ENCODE results near the gene LETM1. TPM values are rescaled to one million over a fixed set of nuclear protein-coding genes. Genes with fewer than 3 reads are reported as not detected.

The LETM1 gene
- total and polyA plus RNA-seq, 4 experiments from 2014 or later = 6.5 to 42.8 (median 25.5) TPM

GRCh38 chr4:1813915-1814314, 42.0 kb downstream of the LETM1 start:
- Mint-ChIP-seq H3K36me3 (peaks cover 26 to 43% of the 10 kb centered on the region in 2 donors), H3K9me3 (no peaks in the 10 kb centered on the region), H3K27me3 (no peaks in the 10 kb centered on the region), H3K27ac (no peak overlapping the region), H3K4me3 (no peak overlapping the region), H3K4me1 (peaks cover 0 to 1% (median 0%) of the 10 kb centered on the region in 4 donors)
- intact Hi-C loops (cut with micrococcal nuclease) = no loop called here
- Histone ChIP-seq H3K9me3 (ENCODE audit: control insufficient read depth in 1 of 2, low read length in 2 of 2) (no peaks in the 10 kb centered on the region), H3K36me3 (ENCODE audit: insufficient read depth, low read length) (peaks cover 35% of the 10 kb centered on the region), H3K4me3 (ENCODE audit: low read length in 2 of 2) (no peak overlapping the region), H3K27ac (ENCODE audit: low read depth, low read length) (no peak overlapping the region), H3K4me1 (ENCODE audit: insufficient read depth, low read length) (no peaks in the 10 kb centered on the region), H3K27me3 (ENCODE audit: insufficient read depth, low read length) (no peaks in the 10 kb centered on the region)
- CTCF ChIA-PET (ENCODE audit: partially characterized antibody) = interaction anchor here (5.6 kb wide), 1 partner anchor 86 kb away, joined by 32 read pairs; no protein-coding TSS in a partner anchor
- no peak for DNase-seq
- POLR2A ChIA-PET (ENCODE audit: partially characterized antibody) = no interaction called here

- no peak overlapping the region for H3K27ac Mint-ChIP-seq
- Histone ChIP-seq H3K27me3 (ENCODE audit: insufficient read depth, low read length) (no peaks in the 10 kb centered on the region), H3K27ac (ENCODE audit: low read depth, low read length) (no peak overlapping the region), H3K36me3 (ENCODE audit: insufficient read depth, low read length) (peaks cover 35% of the 10 kb centered on the region), H3K4me1 (ENCODE audit: insufficient read depth, low read length) (no peaks in the 10 kb centered on the region), H3K9me3 (ENCODE audit: control insufficient read depth in 1 of 2, low read length in 2 of 2) (no peaks in the 10 kb centered on the region), H3K4me3 (ENCODE audit: low read length in 2 of 2) (no peak overlapping the region)
- no peak for DNase-seq
- no peaks in the 10 kb centered on the region for H3K9me3 Mint-ChIP-seq
- POLR2A ChIA-PET (ENCODE audit: partially characterized antibody) = no interaction called here
- H3K4me1 Mint-ChIP-seq = peaks cover 0 to 1% (median 0%) of the 10 kb centered on the region in 4 donors
- H3K4me3 Mint-ChIP-seq = no peak overlapping the region
- CTCF ChIA-PET (ENCODE audit: partially characterized antibody) = interaction anchor here (1.3 to 5.6 kb wide), 4 partner anchors 65 to 119 kb away, joined by 4 to 32 read pairs (median 17); no protein-coding TSS in a partner anchor
- intact Hi-C loops (cut with micrococcal nuclease) = no loop called here
- H3K36me3 Mint-ChIP-seq = peaks cover 26 to 37% of the 10 kb centered on the region in 2 donors
- H3K27me3 Mint-ChIP-seq = no peaks in the 10 kb centered on the region
Measured at GRCh38 chr4:1813231-1813630, 42.7 kb downstream of the LETM1 start.

GRCh38 chr4:1812720-1813119, 43.2 kb downstream of the LETM1 start:
- Histone ChIP-seq H3K4me3 (ENCODE audit: low read length in 2 of 2) (no peak overlapping the region), H3K9me3 (ENCODE audit: control insufficient read depth in 1 of 2, low read length in 2 of 2) (no peaks in the 10 kb centered on the region), H3K4me1 (ENCODE audit: insufficient read depth, low read length) (no peaks in the 10 kb centered on the region), H3K27me3 (ENCODE audit: insufficient read depth, low read length) (no peaks in the 10 kb centered on the region), H3K36me3 (ENCODE audit: insufficient read depth, low read length) (peaks cover 31% of the 10 kb centered on the region), H3K27ac (ENCODE audit: low read depth, low read length) (no peak overlapping the region)
- intact Hi-C loops (cut with micrococcal nuclease) = no loop called here
- H3K4me3 Mint-ChIP-seq = no peak overlapping the region
- CTCF ChIA-PET (ENCODE audit: partially characterized antibody) = interaction anchor here (0.7 to 5.6 kb wide), 6 partner anchors 34 to 119 kb away, joined by 3 to 32 read pairs (median 4); no protein-coding TSS in a partner anchor
- H3K27ac Mint-ChIP-seq = no peak overlapping the region
- POLR2A ChIA-PET (ENCODE audit: partially characterized antibody) = no interaction called here
- no peaks in the 10 kb centered on the region for H3K27me3 Mint-ChIP-seq
- H3K36me3 Mint-ChIP-seq = peaks cover 26 to 34% of the 10 kb centered on the region in 2 donors
- no peaks in the 10 kb centered on the region for H3K9me3 Mint-ChIP-seq
- peaks cover 0 to 1% (median 0%) of the 10 kb centered on the region in 4 donors for H3K4me1 Mint-ChIP-seq
- no peak for DNase-seq

GRCh38 chr4:1810765-1811164, 45.2 kb downstream of the LETM1 start:
- ChIA-PET POLR2A (ENCODE audit: partially characterized antibody) (no interaction called here), CTCF (ENCODE audit: partially characterized antibody) (interaction anchor here (1.4 to 5.0 kb wide), 5 partner anchors 16 to 117 kb away, joined by 3 to 32 read pairs (median 5); no protein-coding TSS in a partner anchor)
- intact Hi-C loops (cut with micrococcal nuclease) = loop anchor here (1.0 kb wide), 2 partner anchors 64 to 89 kb away; no protein-coding TSS in a partner anchor
- H3K27ac ChIP-seq (ENCODE audit: low read depth, low read length) = no peak overlapping the region
- no peaks in the 10 kb centered on the region for H3K27me3 ChIP-seq (ENCODE audit: insufficient read depth, low read length)
- H3K9me3 ChIP-seq (ENCODE audit: control insufficient read depth in 1 of 2, low read length in 2 of 2) = no peaks in the 10 kb centered on the region
- Mint-ChIP-seq H3K4me1 (peaks cover 0 to 1% (median 0%) of the 10 kb centered on the region in 4 donors), H3K27ac (no peak overlapping the region), H3K9me3 (no peaks in the 10 kb centered on the region), H3K27me3 (no peaks in the 10 kb centered on the region), H3K4me3 (no peak overlapping the region), H3K36me3 (peaks cover 17 to 20% of the 10 kb centered on the region in 2 donors)
- peaks cover 20% of the 10 kb centered on the region for H3K36me3 ChIP-seq (ENCODE audit: insufficient read depth, low read length)
- H3K4me1 ChIP-seq (ENCODE audit: insufficient read depth, low read length) = no peaks in the 10 kb centered on the region
- no peak for DNase-seq
- H3K4me3 ChIP-seq (ENCODE audit: low read length in 2 of 2) = no peak overlapping the region

GRCh38 chr4:1809754-1810502, 46.0 kb downstream of the LETM1 start:
- DNase-seq = peak; percentile 57 to 65 (median 60)
- ChIA-PET CTCF (ENCODE audit: partially characterized antibody) (interaction anchor here (1.4 to 5.0 kb wide), 5 partner anchors 16 to 116 kb away, joined by 3 to 32 read pairs (median 5); no protein-coding TSS in a partner anchor), POLR2A (ENCODE audit: partially characterized antibody) (no interaction called here)
- intact Hi-C loops (cut with micrococcal nuclease) = loop anchor here (1.0 kb wide), 2 partner anchors 64 to 89 kb away; no protein-coding TSS in a partner anchor
- Mint-ChIP-seq H3K9me3 (no peaks in the 10 kb centered on the region), H3K4me3 (no peak overlapping the region), H3K36me3 (peaks cover 14 to 17% of the 10 kb centered on the region in 2 donors), H3K4me1 (peaks cover 0 to 1% (median 0%) of the 10 kb centered on the region in 4 donors), H3K27me3 (no peaks in the 10 kb centered on the region), H3K27ac (no peak overlapping the region)
- Histone ChIP-seq H3K36me3 (ENCODE audit: insufficient read depth, low read length) (peaks cover 14% of the 10 kb centered on the region), H3K27me3 (ENCODE audit: insufficient read depth, low read length) (no peaks in the 10 kb centered on the region), H3K9me3 (ENCODE audit: control insufficient read depth in 1 of 2, low read length in 2 of 2) (no peaks in the 10 kb centered on the region), H3K4me3 (ENCODE audit: low read length in 2 of 2) (no peak overlapping the region), H3K27ac (ENCODE audit: low read depth, low read length) (no peak overlapping the region), H3K4me1 (ENCODE audit: insufficient read depth, low read length) (no peaks in the 10 kb centered on the region)

GRCh38 chr4:1808851-1809753, 46.9 kb downstream of the LETM1 start:
- H3K27ac ChIP-seq (ENCODE audit: low read depth, low read length) = no peak overlapping the region
- intact Hi-C loops (cut with micrococcal nuclease) = no loop called here
- H3K27me3 Mint-ChIP-seq = no peaks in the 10 kb centered on the region
- no peak overlapping the region for H3K4me3 Mint-ChIP-seq
- H3K4me3 ChIP-seq (ENCODE audit: low read length in 2 of 2) = no peak overlapping the region
- peaks cover 0 to 1% (median 0%) of the 10 kb centered on the region in 4 donors for H3K4me1 Mint-ChIP-seq
- H3K36me3 Mint-ChIP-seq = peaks cover 8 to 10% of the 10 kb centered on the region in 2 donors
- CTCF ChIA-PET (ENCODE audit: partially characterized antibody) = interaction anchor here (1.5 to 5.0 kb wide), 4 partner anchors 15 to 115 kb away, joined by 4 to 32 read pairs (median 17); no protein-coding TSS in a partner anchor
- H3K4me1 ChIP-seq (ENCODE audit: insufficient read depth, low read length) = no peaks in the 10 kb centered on the region
- no peaks in the 10 kb centered on the region for H3K27me3 ChIP-seq (ENCODE audit: insufficient read depth, low read length)
- POLR2A ChIA-PET (ENCODE audit: partially characterized antibody) = no interaction called here
- H3K36me3 ChIP-seq (ENCODE audit: insufficient read depth, low read length) = peaks cover 6% of the 10 kb centered on the region
- DNase-seq = peak in 1 of 5 donors; percentile 1
- no peak overlapping the region for H3K27ac Mint-ChIP-seq
- no peaks in the 10 kb centered on the region for H3K9me3 ChIP-seq (ENCODE audit: control insufficient read depth in 1 of 2, low read length in 2 of 2)
- no peaks in the 10 kb centered on the region for H3K9me3 Mint-ChIP-seq
